HG03196 (cell line): Measurements from ENCODE around the gene SEC14L6.
"Not testable (repeated sequence)": the region's sequence is repeated elsewhere in the genome, so short reads cannot be mapped to it uniquely, and the experiment has no call there.

Experiments used
- ATAC-seq: cut with Tn5 transposase; IDR thresholded peaks from one replicate; pipeline ENCODE4 v1.9.1; 2021; ENCODE audit not compliant: unreplicated experiment

SEC14L6 gene

DNA sequence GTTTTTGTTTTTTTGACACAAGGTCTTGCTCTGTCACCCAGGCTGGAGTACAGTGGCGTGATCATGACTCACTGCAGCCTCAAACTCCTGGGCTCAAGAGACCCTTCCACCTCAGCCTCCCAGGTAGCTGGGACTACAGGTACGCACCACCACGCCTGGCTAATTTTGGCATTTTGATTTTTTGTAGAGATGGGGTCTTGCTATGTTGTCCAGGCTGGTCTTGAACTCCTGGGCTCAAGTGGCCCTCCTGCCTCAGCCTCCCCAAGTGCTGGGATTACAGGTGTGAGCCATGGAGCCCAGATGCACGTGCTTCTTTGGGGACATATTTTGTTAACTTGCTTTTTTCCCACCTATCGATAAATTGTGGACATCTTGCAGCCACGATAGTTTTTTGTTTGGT, 20.7 kb upstream of the SEC14L6 start:
- not testable (repeated sequence) for ATAC-seq

- no peak for ATAC-seq
These were observed 19.6 kb upstream of the SEC14L6 start for GRCh38 chr22:30566125-30566524.

- no peak for ATAC-seq
These were observed 18.8 kb upstream of the SEC14L6 start for GRCh38 chr22:30565341-30565740.

GRCh38 chr22:30564761-30565119, 18.2 kb upstream of the SEC14L6 start:
- ATAC-seq: no peak

- ATAC-seq: no peak
These were observed 17.7 kb upstream of the SEC14L6 start for GRCh38 chr22:30564045-30564760.

- ATAC-seq: no peak
These were observed 15.8 kb upstream of the SEC14L6 start for GRCh38 chr22:30562366-30562765.

GRCh38 chr22:30561402-30562189, 15.1 kb upstream of the SEC14L6 start:
- ATAC-seq: no peak

GRCh38 chr22:30560643-30561202, 14.2 kb upstream of the SEC14L6 start:
- not testable (repeated sequence) for ATAC-seq

DNA sequence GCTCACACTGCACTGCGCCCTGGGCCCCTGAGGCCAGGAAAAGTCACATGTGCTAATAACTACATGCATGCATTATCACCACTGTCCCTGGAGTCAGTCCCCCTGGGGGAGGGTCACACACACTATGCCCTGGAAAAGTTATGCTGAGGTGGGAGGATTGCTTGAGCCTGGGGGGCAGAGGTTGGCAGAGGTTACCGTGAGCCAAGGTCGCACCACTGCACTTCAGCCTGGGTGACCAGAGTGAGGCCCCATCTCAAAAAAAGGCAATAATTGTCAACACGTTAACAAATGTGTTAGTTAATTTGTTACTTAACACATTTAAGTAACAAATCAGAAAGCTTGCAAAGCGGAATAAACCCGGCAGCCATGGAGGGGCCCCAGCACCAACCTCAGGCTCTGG, 13.3 kb upstream of the SEC14L6 start:
- ATAC-seq: no peak

DNA sequence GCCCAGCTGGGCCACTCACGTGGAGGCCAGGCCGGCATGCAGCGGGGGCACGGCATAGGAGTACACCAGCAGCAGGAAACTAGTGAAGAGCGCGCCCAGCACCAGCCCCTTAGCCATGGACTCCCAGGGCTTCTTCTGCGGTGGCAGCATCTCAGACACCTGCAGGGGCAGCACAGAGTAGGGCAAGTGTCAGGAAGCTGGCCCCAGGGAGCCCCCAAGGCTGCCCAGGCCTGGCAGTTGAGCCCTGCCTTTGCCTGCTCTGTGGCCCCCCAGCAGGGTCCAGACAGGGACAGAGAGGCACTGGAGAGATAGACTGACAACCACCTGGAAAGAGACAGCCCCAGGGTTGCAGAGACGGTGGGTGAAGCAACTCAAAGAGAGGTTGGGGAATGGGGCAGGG, 10.7 kb upstream of the SEC14L6 start:
- ATAC-seq: no peak

DNA sequence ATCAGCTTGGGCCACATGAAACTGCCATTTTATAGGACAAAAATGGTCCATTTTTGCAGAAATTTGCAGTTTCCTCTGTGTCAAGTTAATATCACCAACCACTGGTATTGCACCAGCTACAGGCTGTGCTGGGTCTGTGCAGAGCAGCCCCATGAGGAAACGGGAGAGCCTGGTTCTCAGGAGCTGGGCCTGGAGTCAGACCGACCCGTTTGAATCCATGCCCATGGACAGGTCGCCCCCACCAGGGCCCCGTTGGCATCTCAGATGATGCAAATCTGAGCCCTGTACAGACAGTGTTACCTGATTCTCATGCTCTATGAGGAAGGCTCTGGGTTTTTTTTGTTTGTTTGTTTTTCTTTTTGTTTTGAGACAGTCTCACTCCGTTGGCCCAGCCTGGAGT, 9.8 kb upstream of the SEC14L6 start:
- no peak for ATAC-seq

- ATAC-seq: no peak
These were observed 9.0 kb upstream of the SEC14L6 start for GRCh38 chr22:30555282-30556210.

DNA sequence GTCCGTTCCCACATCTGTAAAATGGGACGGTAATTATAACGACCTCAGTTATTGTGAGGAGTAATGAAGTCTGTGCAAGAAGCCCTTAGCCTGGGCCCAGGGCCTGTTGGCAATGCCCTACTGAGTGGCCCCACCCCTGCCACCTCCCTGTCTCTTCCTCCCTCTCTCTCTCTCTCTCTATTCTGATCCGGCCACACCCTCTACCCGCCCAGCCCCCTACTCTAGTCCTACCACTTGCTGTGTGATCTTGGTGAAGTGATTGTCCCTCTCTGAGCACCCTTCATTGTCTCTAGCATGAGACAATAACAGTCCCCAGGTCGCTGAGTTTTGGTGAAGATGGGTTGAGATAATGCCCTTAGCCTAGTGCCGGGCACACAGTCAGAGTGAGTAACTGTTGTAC, 7.4 kb upstream of the SEC14L6 start:
- ATAC-seq: no peak

DNA sequence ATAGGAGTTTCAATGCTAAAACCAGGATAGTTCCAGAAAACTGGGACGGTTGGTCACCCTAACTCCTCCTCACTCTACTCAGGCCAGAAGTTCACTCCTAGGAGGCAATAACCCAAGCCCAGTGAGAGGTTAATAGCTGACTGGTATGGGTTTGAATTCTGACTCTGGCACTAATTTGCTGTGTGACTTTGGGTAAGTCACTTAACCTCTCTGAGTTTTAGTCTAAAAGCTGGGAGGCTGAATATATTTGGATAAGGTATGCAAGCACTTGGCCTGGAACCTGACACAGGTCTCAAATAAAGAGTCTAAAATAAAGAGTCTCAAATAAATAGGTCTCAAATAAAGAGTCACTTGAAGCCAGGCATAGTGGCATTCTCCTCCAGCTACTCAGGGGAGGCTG, 6.2 kb upstream of the SEC14L6 start:
- ATAC-seq: no peak

GRCh38 chr22:30551813-30552212, 5.3 kb upstream of the SEC14L6 start:
- not testable (repeated sequence) for ATAC-seq

- ATAC-seq: no peak
These were observed 647 bp upstream of the SEC14L6 start for GRCh38 chr22:30547188-30547587.

GRCh38 chr22:30542811-30543188, 3.7 kb downstream of the SEC14L6 start:
- no peak for ATAC-seq

GRCh38 chr22:30541961-30542810, 4.4 kb downstream of the SEC14L6 start:
- no peak for ATAC-seq

DNA sequence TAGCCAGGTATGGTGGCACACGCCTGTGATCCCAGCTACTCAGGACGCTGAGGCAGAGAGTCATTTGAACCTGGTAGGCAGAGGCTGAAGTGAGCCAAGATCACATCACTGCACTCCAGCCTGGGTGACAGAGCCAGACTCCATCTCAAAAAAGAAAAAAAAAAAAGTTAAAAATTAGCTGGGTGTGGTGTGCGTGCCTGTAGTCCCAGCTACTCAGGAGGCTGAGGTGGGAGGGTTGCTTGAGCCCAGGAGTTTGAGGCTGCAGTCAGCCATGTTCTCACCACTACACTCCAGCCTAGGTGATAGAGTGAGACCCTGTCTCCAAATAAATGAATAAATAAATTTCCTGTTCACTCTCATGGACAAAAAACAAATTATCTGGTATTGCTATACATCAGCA, 5.0 kb downstream of the SEC14L6 start:
- not testable (repeated sequence) for ATAC-seq

- no peak for ATAC-seq
These were observed 7.2 kb downstream of the SEC14L6 start for GRCh38 chr22:30539368-30539767.
